Astrocyte (in vitro differentiated cells and primary cell): ENCODE data around the gene CMTR2.

Experiments
- CTCF ChIP-seq: IDR thresholded peaks from 2 replicates; pipeline ENCODE4 v1.5.1; 2011; ENCODE audit warnings: low read depth, mild to moderate bottlenecking, inconsistent platforms, low read length, moderate library complexity; ENCODE audit not compliant: insufficient read depth
- EZH2 ChIP-seq: IDR thresholded peaks from 2 replicates; pipeline ENCODE4 v1.6.1; 2012; ENCODE audit warnings: mild to moderate bottlenecking, low read length, inconsistent platforms; ENCODE audit not compliant: insufficient read depth

- TF ChIP-seq CTCF (peak; percentile 60), EZH2 (no peak)
Measured at GRCh38 chr16:71311553-71312158, 22.5 kb upstream of the CMTR2 start.
